ENCODE data around the gene TLCD2.
"Not testable (repeated sequence)": the region's sequence is repeated elsewhere in the genome, so short reads cannot be mapped to it uniquely, and the experiment has no call there.

The TLCD2 gene

GRCh38 chr17:1709971-1710806, at the start of gene TLCD2:
TSS of gene TLCD2 (minus strand) at chr17:1710377. CDS start at chr17:1710242, 135 bp downstream.
- DNase-seq (ENCODE audit: low read depth in 2 of 2) = no peak

GRCh38 chr17:1759529-1759928, 49.4 kb upstream of the TLCD2 start:
- DNase-seq (ENCODE audit: low read depth in 2 of 2) = no peak

- DNase-seq (ENCODE audit: low read depth in 2 of 2) = no peak
Measured at GRCh38 chr17:1758807-1759206, 48.6 kb upstream of the TLCD2 start.

- no peak for DNase-seq (ENCODE audit: low read depth in 2 of 2)
Measured at GRCh38 chr17:1755827-1756262, 45.7 kb upstream of the TLCD2 start.

- DNase-seq (ENCODE audit: low read depth in 2 of 2) = no peak
Measured at GRCh38 chr17:1755252-1755826, 45.2 kb upstream of the TLCD2 start.

- DNase-seq (ENCODE audit: low read depth in 2 of 2) = no peak
Measured at GRCh38 chr17:1754430-1755112, 44.4 kb upstream of the TLCD2 start.

- no peak for DNase-seq (ENCODE audit: low read depth in 2 of 2)
Measured at GRCh38 chr17:1753767-1754429, 43.7 kb upstream of the TLCD2 start.

GRCh38 chr17:1752425-1753262, 42.5 kb upstream of the TLCD2 start:
- no peak for DNase-seq (ENCODE audit: low read depth in 2 of 2)

- DNase-seq (ENCODE audit: low read depth in 2 of 2) = no peak
Measured at GRCh38 chr17:1750628-1751027, 40.5 kb upstream of the TLCD2 start.

GRCh38 chr17:1746975-1747543, 36.9 kb upstream of the TLCD2 start:
- no peak for DNase-seq (ENCODE audit: low read depth in 2 of 2)

- DNase-seq (ENCODE audit: low read depth in 2 of 2) = no peak
Measured at GRCh38 chr17:1745513-1746020, 35.4 kb upstream of the TLCD2 start.

- DNase-seq (ENCODE audit: low read depth in 2 of 2) = no peak
Measured at GRCh38 chr17:1744551-1745512, 34.7 kb upstream of the TLCD2 start.

- DNase-seq (ENCODE audit: low read depth in 2 of 2) = no peak
Measured at GRCh38 chr17:1743088-1743439, 32.9 kb upstream of the TLCD2 start.

- DNase-seq (ENCODE audit: low read depth in 2 of 2) = no peak
Measured at GRCh38 chr17:1742371-1743087, 32.4 kb upstream of the TLCD2 start, which contains the start of gene SERPINF2. TSS of gene SERPINF2 (plus strand) at chr17:1742871. CDS start at chr17:1744996, 2,125 bp downstream.

GRCh38 chr17:1741899-1742298, 31.7 kb upstream of the TLCD2 start:
- DNase-seq (ENCODE audit: low read depth in 2 of 2) = not testable (repeated sequence)

- DNase-seq (ENCODE audit: low read depth in 2 of 2) = no peak
Measured at GRCh38 chr17:1737531-1738291, 27.5 kb upstream of the TLCD2 start.

GRCh38 chr17:1736348-1737281, 26.4 kb upstream of the TLCD2 start:
- DNase-seq (ENCODE audit: low read depth in 2 of 2) = no peak
